DND-41 (cell line): Measurements from ENCODE around the gene PDE8A.

Source experiments
- ATAC-seq: fragments of 200-7000 bp; cut with Tn5 transposase; 3 replicates; pipeline ENCODE4 v1.9.1; 2021; ENCODE audit warnings: low read depth; ENCODE audit not compliant: insufficient read depth
- DNase-seq: peaks from one replicate; pipeline ENCODE4 v3.0.0-alpha.2; 2020
- H2AFZ ChIP-seq: 2 replicates; pipeline ENCODE4 v1.6.0; 2012; ENCODE audit warnings: low read depth, low read length
- H3K27ac ChIP-seq: 2 replicates; pipeline ENCODE4 v1.5.1; 2012; ENCODE audit warnings: low read length, inconsistent platforms
- H3K27me3 ChIP-seq: fragments of 200-600 bp; sonication (generic); 2 replicates; pipeline ENCODE4 v1.6.0; 2012; ENCODE audit warnings: low read length, mild to moderate bottlenecking, inconsistent platforms; ENCODE audit not compliant: insufficient read depth, poor library complexity
- H3K36me3 ChIP-seq: 2 replicates; pipeline ENCODE4 v1.5.1; 2012; ENCODE audit warnings: low read length, inconsistent platforms; ENCODE audit not compliant: insufficient read depth
- H3K4me1 ChIP-seq: 2 replicates; pipeline ENCODE4 v1.5.1; 2012; ENCODE audit warnings: mild to moderate bottlenecking, low read length; ENCODE audit not compliant: insufficient read depth
- H3K4me2 ChIP-seq: 2 replicates; pipeline ENCODE4 v1.6.0; 2012; ENCODE audit warnings: mild to moderate bottlenecking, moderate library complexity, low read length, inconsistent platforms; ENCODE audit not compliant: insufficient read depth
- H3K4me3 ChIP-seq, 2 experiments: fragments of 200-600 bp in 1 of 2; shearing (Covaris generic) in 1 of 2; 2 replicates each; pipeline ENCODE4 v1.5.1; 2012 to 2016; ENCODE audit warnings: inconsistent platforms in 2 of 2, low read length in 2 of 2, mild to moderate bottlenecking in 2 of 2, low read depth in 1 of 2, moderate library complexity in 1 of 2
- H3K79me2 ChIP-seq: 2 replicates; pipeline ENCODE4 v1.6.0; 2012; ENCODE audit warnings: low read length, inconsistent platforms; ENCODE audit not compliant: insufficient read depth
- H3K9ac ChIP-seq: 2 replicates; pipeline ENCODE4 v1.6.0; 2012; ENCODE audit warnings: low read depth, mild to moderate bottlenecking, inconsistent platforms, low read length, moderate library complexity
- H3K9me3 ChIP-seq: 2 replicates; pipeline ENCODE4 v1.5.1; 2012; ENCODE audit warnings: low read length, moderate library complexity, mild to moderate bottlenecking, inconsistent platforms; ENCODE audit not compliant: insufficient read depth, severe bottlenecking
- H4K20me1 ChIP-seq: 2 replicates; pipeline ENCODE4 v1.6.0; 2012; ENCODE audit warnings: low read length; ENCODE audit not compliant: insufficient read depth
- EZH2 ChIP-seq: IDR thresholded peaks from 3 replicates; pipeline ENCODE4 v1.6.1; 2012; ENCODE audit warnings: borderline replicate concordance, low read depth, mild to moderate bottlenecking, moderate library complexity, low read length, inconsistent platforms; ENCODE audit not compliant: severe bottlenecking
- TF ChIP-seq, protein P1 (sequence below): IDR thresholded peaks from 2 replicates; pipeline ENCODE4 v1.5.1; 2012; ENCODE audit warnings: borderline replicate concordance, low read length, moderate library complexity, mild to moderate bottlenecking; ENCODE audit not compliant: poor library complexity, severe bottlenecking; ENCODE audit errors: extremely low read depth

PDE8A gene

DNA sequence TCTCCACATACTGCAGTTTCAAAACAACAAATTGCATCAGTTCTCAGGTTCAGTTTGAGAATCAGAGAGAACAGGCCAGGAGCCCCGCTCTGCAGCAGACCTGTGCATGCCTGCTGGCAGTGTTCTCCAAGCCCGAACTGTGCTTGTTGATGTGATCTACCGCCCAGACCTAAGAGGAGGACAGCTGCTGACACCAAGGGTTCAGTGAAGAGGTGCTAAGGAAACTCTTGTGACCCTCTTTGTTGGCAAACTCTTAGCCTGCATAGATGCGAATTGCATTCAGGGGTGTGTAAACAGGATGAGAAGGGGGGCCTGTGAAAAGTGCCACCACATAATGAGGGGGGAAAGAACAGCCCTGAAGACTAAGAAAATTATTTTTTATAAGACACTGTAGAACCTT lies 89.8 kb downstream of the PDE8A start:
- no peaks in the 10 kb centered on the region for H3K4me1 ChIP-seq
- no peak overlapping the region for H3K4me3 ChIP-seq
- H3K79me2 ChIP-seq, result no peaks in the 10 kb centered on the region
- H3K4me2 ChIP-seq, result no peak overlapping the region
- no peak overlapping the region for H3K9ac ChIP-seq
- DNase-seq (no peak), ATAC-seq (no peak)
- H3K36me3 ChIP-seq, result no peaks in the 10 kb centered on the region; the same call in 1 of the 2 replicates
- H3K9me3 ChIP-seq, result no peaks in the 10 kb centered on the region
- H4K20me1 ChIP-seq, result no peaks in the 10 kb centered on the region
- TF ChIP-seq, protein P1, sequence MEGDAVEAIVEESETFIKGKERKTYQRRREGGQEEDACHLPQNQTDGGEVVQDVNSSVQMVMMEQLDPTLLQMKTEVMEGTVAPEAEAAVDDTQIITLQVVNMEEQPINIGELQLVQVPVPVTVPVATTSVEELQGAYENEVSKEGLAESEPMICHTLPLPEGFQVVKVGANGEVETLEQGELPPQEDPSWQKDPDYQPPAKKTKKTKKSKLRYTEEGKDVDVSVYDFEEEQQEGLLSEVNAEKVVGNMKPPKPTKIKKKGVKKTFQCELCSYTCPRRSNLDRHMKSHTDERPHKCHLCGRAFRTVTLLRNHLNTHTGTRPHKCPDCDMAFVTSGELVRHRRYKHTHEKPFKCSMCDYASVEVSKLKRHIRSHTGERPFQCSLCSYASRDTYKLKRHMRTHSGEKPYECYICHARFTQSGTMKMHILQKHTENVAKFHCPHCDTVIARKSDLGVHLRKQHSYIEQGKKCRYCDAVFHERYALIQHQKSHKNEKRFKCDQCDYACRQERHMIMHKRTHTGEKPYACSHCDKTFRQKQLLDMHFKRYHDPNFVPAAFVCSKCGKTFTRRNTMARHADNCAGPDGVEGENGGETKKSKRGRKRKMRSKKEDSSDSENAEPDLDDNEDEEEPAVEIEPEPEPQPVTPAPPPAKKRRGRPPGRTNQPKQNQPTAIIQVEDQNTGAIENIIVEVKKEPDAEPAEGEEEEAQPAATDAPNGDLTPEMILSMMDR, result no peak
- TF ChIP-seq EZH2, result no peak
- no peak overlapping the region for H2AFZ ChIP-seq
- no peak overlapping the region for H3K27ac ChIP-seq
- H3K27me3 ChIP-seq, result no peaks in the 10 kb centered on the region

DNA sequence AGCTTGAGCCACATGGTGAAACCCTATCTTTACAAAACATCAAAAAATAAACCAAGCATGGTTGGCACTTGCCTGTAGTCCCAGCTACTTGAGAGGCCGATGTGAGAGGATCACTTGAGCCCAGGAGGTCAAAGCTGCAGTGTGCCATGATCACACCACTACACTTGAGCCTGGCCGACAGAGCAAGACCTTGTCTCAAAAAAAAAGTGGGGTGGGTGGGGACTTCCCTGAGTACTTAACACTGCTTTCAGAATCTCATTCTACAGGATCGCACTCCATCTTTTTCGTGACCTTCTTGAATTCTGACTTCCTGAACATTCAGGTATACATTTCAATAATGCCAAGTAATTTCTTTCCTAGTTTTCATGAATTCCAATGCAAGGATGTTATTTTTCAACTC lies 91.3 kb downstream of the PDE8A start:
- no peak for ATAC-seq
- Histone ChIP-seq H3K4me1 (no peaks in the 10 kb centered on the region), H3K79me2 (no peaks in the 10 kb centered on the region), H3K9me3 (no peaks in the 10 kb centered on the region), H2AFZ (no peak overlapping the region), H3K4me3 (no peak overlapping the region), H3K27me3 (no peaks in the 10 kb centered on the region), H4K20me1 (no peaks in the 10 kb centered on the region), H3K27ac (no peak overlapping the region), H3K36me3 (no peaks in the 10 kb centered on the region), H3K9ac (no peak overlapping the region), H3K4me2 (no peak overlapping the region)
- no peak for TF ChIP-seq EZH2
- TF ChIP-seq, protein P1, result no peak
- no peak for DNase-seq

DNA sequence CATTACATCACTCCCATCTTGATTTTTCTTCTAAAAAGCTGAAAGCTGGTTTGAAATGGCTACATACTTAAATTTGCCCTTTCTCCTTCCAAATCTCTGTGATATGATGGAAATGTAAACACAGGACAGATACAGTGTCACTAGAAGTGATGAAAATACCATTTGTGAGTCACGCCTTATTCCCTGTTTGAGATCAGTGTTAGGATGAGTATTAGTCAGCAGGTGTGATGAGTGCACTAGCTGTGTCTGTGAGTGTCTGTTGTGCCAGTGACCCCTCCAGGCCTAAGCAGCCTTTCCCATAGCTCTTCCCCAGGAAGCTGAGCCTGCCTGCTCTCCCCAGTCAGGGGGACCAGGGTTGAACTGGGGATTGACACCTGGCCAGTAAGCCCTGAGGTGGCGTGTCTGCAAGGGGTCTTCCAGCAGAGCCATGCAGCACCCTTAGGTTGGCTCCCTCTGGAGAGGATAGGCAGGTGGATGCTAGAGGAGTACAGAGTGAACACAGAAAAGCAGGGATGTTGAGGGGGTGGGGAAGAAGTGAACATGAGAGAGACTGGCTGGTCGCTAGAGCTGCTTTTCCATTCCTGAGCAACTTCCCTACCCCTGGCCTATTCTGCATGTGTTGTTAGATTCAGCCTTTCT lies 92.0 kb downstream of the PDE8A start:
- Histone ChIP-seq H4K20me1 (no peaks in the 10 kb centered on the region), H3K27ac (no peak overlapping the region), H3K27me3 (no peaks in the 10 kb centered on the region), H3K9ac (no peak overlapping the region), H2AFZ (no peak overlapping the region), H3K36me3 (no peaks in the 10 kb centered on the region), H3K4me3 (no peak overlapping the region), H3K4me1 (no peaks in the 10 kb centered on the region), H3K79me2 (no peaks in the 10 kb centered on the region), H3K9me3 (no peaks in the 10 kb centered on the region), H3K4me2 (no peak overlapping the region)
- TF ChIP-seq EZH2, result no peak
- TF ChIP-seq, protein P1, result no peak
- DNase-seq (no peak), ATAC-seq (no peak)
